H4 (cell line): ENCODE results near the gene SEC16A. TPM values are rescaled to one million over a fixed set of nuclear protein-coding genes. Genes with fewer than 3 reads are reported as not detected.

Experiments
- DNase-seq: peaks from one replicate; pipeline ENCODE4 v3.0.0-alpha.2; 2015; ENCODE audit warnings: low spot score
- total RNA-seq: library from RNA; depleted of rRNA; stranded (reverse); fragments of >200 nt; shearing (Covaris generic); gene quantifications from 2 replicates; pipeline ENCODE4 v1.2.3, GENCODE V29; 2014; rRNA removed

SEC16A gene
- total RNA-seq, 1 experiment from 2014 or later: 19.0 TPM

GRCh38 chr9:136399176-136400037 lies 83.4 kb downstream of the SEC16A start:
- no peak for DNase-seq

- DNase-seq: no peak
These were observed 84.6 kb downstream of the SEC16A start for GRCh38 chr9:136398286-136398685.

GRCh38 chr9:136397643-136398042 lies 85.2 kb downstream of the SEC16A start:
- DNase-seq: no peak

GRCh38 chr9:136396219-136396515 lies 86.7 kb downstream of the SEC16A start:
- no peak for DNase-seq

- no peak for DNase-seq
These were observed 87.3 kb downstream of the SEC16A start for GRCh38 chr9:136395345-136396218.

GRCh38 chr9:136395020-136395340 lies 87.9 kb downstream of the SEC16A start:
- DNase-seq: no peak

- no peak for DNase-seq
These were observed 88.4 kb downstream of the SEC16A start for GRCh38 chr9:136394312-136395019.

- no peak for DNase-seq
These were observed 89.3 kb downstream of the SEC16A start for GRCh38 chr9:136393531-136393930.

GRCh38 chr9:136392538-136393449 lies 90.0 kb downstream of the SEC16A start:
- DNase-seq: no peak

- no peak for DNase-seq
These were observed 90.9 kb downstream of the SEC16A start for GRCh38 chr9:136391737-136392537.

Other genes starting within 250 kb of the SEC16A start
- 9.2 and 10.3 TPM in 2 replicates for gene QSOX2, start 237.2 kb downstream of the SEC16A start, total RNA-seq
- gene CCDC187, start 178.9 kb downstream of the SEC16A start, total RNA-seq: not detected in 2 replicates
- gene GPSM1, start 155.5 kb downstream of the SEC16A start, total RNA-seq: 5.1 and 8.9 TPM in 2 replicates
- gene DNLZ, start 119.3 kb downstream of the SEC16A start, total RNA-seq: 26.5 and 39.6 TPM in 2 replicates
- 0.17 and 0.18 TPM in 2 replicates for gene CARD9, start 109.4 kb downstream of the SEC16A start, total RNA-seq
- 2.8 and 5.6 TPM in 2 replicates for gene SNAPC4, start 82.9 kb downstream of the SEC16A start, total RNA-seq
- gene ENTR1, start 72.4 kb downstream of the SEC16A start, total RNA-seq: 36.5 and 51.3 TPM in 2 replicates
- 44.4 and 64.2 TPM in 2 replicates for gene PMPCA, start 72.4 kb downstream of the SEC16A start, total RNA-seq
- 2.4 and 3.9 TPM in 2 replicates for gene INPP5E, start 43.2 kb downstream of the SEC16A start, total RNA-seq
- gene NOTCH1, start 63.0 kb upstream of the SEC16A start, total RNA-seq: 2.4 and 3.2 TPM in 2 replicates
- 60.2 and 76.5 TPM in 2 replicates for gene EGFL7, start 179.9 kb upstream of the SEC16A start, total RNA-seq
- gene AGPAT2, start 204.4 kb upstream of the SEC16A start, total RNA-seq: 32.3 and 33.8 TPM in 2 replicates
- 3.8 and 6.1 TPM in 2 replicates for gene DIPK1B, start 229.5 kb upstream of the SEC16A start, total RNA-seq